Body of pancreas (tissue), 4 donors: Measurements from ENCODE around the gene CTDSP2. TPM values are rescaled to one million over a fixed set of nuclear protein-coding genes. Genes with fewer than 3 reads are reported as not detected.
A peak's percentile ranks its signal among the peaks of the same experiment; 100 is the strongest.

Experiments
- ATAC-seq: fragments of 150-250 bp; one replicate; pipeline ENCODE4 v1.9.1; 2016
- DNase-seq, 4 donors: peaks; one replicate each; pipeline ENCODE4 v3.0.0-alpha.2; 2019
- H3K27ac ChIP-seq, 4 donors: fragments of 200-600 bp; sonication (generic); 1 replicate in 3 of 4; 2 replicates in 1 of 4; pipeline versions ENCODE4 v1.5.1 to v1.6.1; 2016 to 2019; ENCODE audit warnings: mild to moderate bottlenecking in 1 of 4, mixed read lengths in 1 of 4, moderate library complexity in 1 of 4
- H3K27me3 ChIP-seq, 2 donors: fragments of 200-600 bp; sonication (generic); one replicate each; pipeline ENCODE4 v1.6.0; 2016; ENCODE audit warnings: mild to moderate bottlenecking in 1 of 2
- H3K36me3 ChIP-seq, 2 donors: fragments of 200-600 bp; sonication (generic); replicated peaks in 1 of 2; 2 replicates each; pipeline ENCODE4 v1.5.1; 2016; ENCODE audit warnings: low read depth in 2 of 2; ENCODE audit not compliant: insufficient read depth in 1 of 2
- H3K4me1 ChIP-seq: fragments of 200-600 bp; sonication (generic); one replicate; pipeline ENCODE4 v1.6.0; 2016
- H3K4me3 ChIP-seq, 2 donors: fragments of 200-600 bp; sonication (generic); 1 replicate in 1 of 2; 2 replicates in 1 of 2; pipeline ENCODE4 v1.5.1; 2016 to 2019
- H3K9me3 ChIP-seq, 3 donors: fragments of 200-600 bp; sonication (generic); 1 replicate in 2 of 3; 2 replicates in 1 of 3; pipeline ENCODE4 v1.5.1; 2016
- POLR2A ChIP-seq, 3 donors: fragments of 450-650 bp; IDR thresholded peaks; one replicate each; pipeline ENCODE4 v1.6.1; 2016; ENCODE audit warnings: antibody characterized with exemption in 3 of 3, mild to moderate bottlenecking in 2 of 3
- WGBS, 2 donors: methylation state at CpG; one replicate each; pipeline ENCODE4 v1.1.5; 2017; 5-methylcytosine and 5-hydroxymethylcytosine counted together
- intact Hi-C: fragments of 100-400 bp; cut with DNase I; formaldehyde crosslinking; loops from one replicate; pipeline ENCODE4 v1.15.1; 2023
- total RNA-seq, 2 donors: library from RNA; depleted of rRNA; stranded (reverse); fragments of >200 nt; gene quantifications; one replicate each; pipeline ENCODE4 v1.1.0, GENCODE V29; 2016
- TF ChIP-seq, protein P1 (sequence below), 7 experiments: fragments of 450-650 bp in 4 of 7; fragments of 200-600 bp in 3 of 7; sonication (generic) in 3 of 7; IDR thresholded peaks; one replicate each; pipeline ENCODE4 v1.5.1; 2016 to 2019; ENCODE audit warnings: antibody characterized with exemption in 7 of 7

The CTDSP2 gene
- total RNA-seq, 2 donors from 2014 or later = 82.1 to 125 TPM

DNA sequence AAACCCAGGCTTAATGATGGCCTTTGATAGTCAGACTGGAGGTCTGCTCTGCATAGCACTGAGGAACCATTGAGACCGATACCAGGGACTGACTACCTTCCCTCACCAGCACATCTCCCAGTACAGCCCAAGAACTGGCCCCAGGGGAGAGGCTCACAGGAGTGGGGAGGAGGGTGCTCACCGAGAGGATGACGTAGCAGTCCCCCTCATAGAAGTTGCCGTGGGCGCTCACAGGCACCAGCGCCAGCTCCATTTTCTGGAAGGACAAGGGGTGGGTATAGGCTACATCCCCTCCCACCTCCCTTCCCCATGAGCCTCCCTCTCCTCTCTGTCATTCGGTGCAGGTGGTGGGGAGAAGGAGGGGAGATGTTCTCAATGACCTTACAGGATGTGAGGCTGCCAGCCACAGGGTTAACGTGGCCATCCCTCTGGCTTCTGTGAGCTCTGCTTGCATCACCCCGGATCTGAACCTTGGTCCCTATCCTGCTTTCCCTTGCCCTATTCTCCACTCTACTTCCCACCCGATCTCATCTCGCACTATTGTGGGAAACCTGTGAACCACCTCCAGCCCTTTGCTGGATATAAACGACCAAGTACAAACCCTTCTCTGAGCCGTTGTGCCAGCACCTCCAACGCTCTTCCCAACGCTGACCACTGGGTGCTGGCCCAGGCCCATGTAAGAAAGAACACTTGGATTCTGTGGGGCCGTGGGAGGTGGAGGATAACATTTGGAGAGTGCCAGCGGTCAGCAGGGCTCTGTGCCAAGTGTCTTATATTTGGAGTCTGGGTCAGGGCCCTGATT is 32.4 kb downstream of the CTDSP2 start:
- intact Hi-C loops = no loop called here
- peaks cover 0 to 3% of the 10 kb centered on the region in 2 donors for H3K36me3 ChIP-seq
- no peaks in the 10 kb centered on the region for H3K4me1 ChIP-seq
- no peak for DNase-seq
- no peak overlapping the region for H3K27ac ChIP-seq
- WGBS, 2 donors = 54 to 69% methylated on average over 12 to 17 of the region's 17 CpGs
- no peaks in the 10 kb centered on the region for H3K27me3 ChIP-seq
- peak; percentile 15 for ATAC-seq
- TF ChIP-seq, protein P1, sequence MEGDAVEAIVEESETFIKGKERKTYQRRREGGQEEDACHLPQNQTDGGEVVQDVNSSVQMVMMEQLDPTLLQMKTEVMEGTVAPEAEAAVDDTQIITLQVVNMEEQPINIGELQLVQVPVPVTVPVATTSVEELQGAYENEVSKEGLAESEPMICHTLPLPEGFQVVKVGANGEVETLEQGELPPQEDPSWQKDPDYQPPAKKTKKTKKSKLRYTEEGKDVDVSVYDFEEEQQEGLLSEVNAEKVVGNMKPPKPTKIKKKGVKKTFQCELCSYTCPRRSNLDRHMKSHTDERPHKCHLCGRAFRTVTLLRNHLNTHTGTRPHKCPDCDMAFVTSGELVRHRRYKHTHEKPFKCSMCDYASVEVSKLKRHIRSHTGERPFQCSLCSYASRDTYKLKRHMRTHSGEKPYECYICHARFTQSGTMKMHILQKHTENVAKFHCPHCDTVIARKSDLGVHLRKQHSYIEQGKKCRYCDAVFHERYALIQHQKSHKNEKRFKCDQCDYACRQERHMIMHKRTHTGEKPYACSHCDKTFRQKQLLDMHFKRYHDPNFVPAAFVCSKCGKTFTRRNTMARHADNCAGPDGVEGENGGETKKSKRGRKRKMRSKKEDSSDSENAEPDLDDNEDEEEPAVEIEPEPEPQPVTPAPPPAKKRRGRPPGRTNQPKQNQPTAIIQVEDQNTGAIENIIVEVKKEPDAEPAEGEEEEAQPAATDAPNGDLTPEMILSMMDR (IDR thresholded peaks at IDR 0.05) = no peak
- no peak for TF ChIP-seq POLR2A (IDR thresholded peaks at IDR 0.05)
- no peak overlapping the region for H3K4me3 ChIP-seq
- no peaks in the 10 kb centered on the region for H3K9me3 ChIP-seq

GRCh38 chr12:57813111-57813970 is 33.2 kb downstream of the CTDSP2 start:
- intact Hi-C loops = no loop called here

DNA sequence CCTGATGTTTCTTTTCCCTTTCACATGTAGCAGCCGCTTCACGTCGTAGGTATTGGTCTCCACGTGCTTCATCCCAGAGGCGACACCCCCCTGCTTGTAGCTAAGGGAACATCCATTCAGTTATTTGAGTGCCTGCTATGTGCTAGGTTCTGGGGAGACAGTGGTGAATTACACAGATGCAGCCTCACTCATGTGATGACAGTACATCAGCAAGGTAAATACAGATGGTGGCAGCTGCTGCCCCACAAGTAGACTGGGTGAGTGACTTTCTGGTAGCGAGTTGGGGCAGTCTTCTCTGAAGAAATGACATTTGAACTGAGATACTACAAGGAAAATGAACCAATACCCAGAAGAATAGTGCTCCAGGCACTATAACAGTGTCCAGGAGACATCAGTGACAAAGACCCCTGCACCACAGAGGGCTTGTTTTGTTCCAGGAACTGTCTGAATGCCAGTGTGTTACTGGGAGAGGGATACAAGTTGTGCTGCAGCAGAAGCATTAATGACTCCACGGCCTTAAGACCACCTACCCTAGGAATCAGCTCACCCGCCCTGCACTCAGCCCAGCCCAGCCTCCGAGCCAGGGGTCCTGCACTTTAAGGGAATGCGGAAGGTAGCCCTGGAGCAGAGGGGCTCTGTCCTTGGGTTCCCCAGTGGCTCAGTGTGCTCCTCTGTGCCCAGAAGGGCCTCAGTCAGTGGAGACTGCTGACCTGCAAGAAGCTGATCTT is 35.3 kb downstream of the CTDSP2 start:
- DNase-seq (no peak), ATAC-seq (no peak)
- Histone ChIP-seq H3K9me3 (no peaks in the 10 kb centered on the region), H3K4me3 (no peak overlapping the region), H3K27ac (no peak overlapping the region), H3K36me3 (peaks cover 7 to 9% of the 10 kb centered on the region in 2 donors), H3K4me1 (no peaks in the 10 kb centered on the region), H3K27me3 (no peaks in the 10 kb centered on the region)
- intact Hi-C loops = no loop called here
- no peak for TF ChIP-seq POLR2A (IDR thresholded peaks at IDR 0.05)
- TF ChIP-seq, protein P1 (IDR thresholded peaks at IDR 0.05) = no peak
- 87 to 89% methylated on average over 9 to 10 of the region's 10 CpGs for WGBS, 2 donors

More at GRCh38 chr12:57813111-57813970, 33.2 kb downstream of the CTDSP2 start:
- H3K27ac ChIP-seq = no peak overlapping the region
- 43 to 74% methylated on average over 6 to 14 of the region's 14 CpGs for WGBS, 2 donors
- TF ChIP-seq POLR2A (IDR thresholded peaks at IDR 0.05) = no peak
- TF ChIP-seq, protein P1 (IDR thresholded peaks at IDR 0.05) = no peak
- H3K9me3 ChIP-seq = no peaks in the 10 kb centered on the region
- no peak overlapping the region for H3K4me3 ChIP-seq
- H3K4me1 ChIP-seq = no peaks in the 10 kb centered on the region
- no peak for DNase-seq
- no peak for ATAC-seq
- H3K36me3 ChIP-seq = peaks cover 0 to 4% of the 10 kb centered on the region in 2 donors
- no peaks in the 10 kb centered on the region for H3K27me3 ChIP-seq

DNA sequence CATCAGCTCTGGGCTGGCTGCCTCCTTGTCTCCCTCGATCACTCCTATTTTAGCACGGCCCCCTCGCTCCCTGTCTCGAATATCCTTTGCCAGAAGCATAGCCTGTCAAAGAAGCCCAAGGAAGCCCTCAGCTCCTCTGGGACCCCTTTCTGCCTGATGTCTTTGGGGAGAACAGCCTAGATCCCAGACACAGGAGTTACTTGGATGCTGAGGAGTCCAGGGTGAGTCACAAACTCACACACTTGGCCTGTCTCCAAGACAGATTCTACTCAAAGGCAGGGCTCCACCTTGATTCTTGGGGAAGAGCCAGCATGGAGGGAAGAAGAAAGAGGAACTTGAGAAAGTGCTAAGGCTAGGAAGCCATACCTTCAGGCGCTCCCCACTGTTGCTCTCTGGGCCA is 36.1 kb downstream of the CTDSP2 start:
- ATAC-seq = no peak
- TF ChIP-seq, protein P1 (IDR thresholded peaks at IDR 0.05) = no peak
- TF ChIP-seq POLR2A (IDR thresholded peaks at IDR 0.05) = no peak
- H3K36me3 ChIP-seq = peaks cover 7 to 11% of the 10 kb centered on the region in 2 donors
- H3K27ac ChIP-seq = no peak overlapping the region
- no peak overlapping the region for H3K4me3 ChIP-seq
- H3K9me3 ChIP-seq = no peaks in the 10 kb centered on the region
- WGBS, 2 donors = 89 to 90% methylated on average over 5 of the region's 5 CpGs
- intact Hi-C loops = no loop called here
- H3K27me3 ChIP-seq = no peaks in the 10 kb centered on the region
- peak in 1 of 4 donors; percentile 39 for DNase-seq
- H3K4me1 ChIP-seq = no peaks in the 10 kb centered on the region
